Stromal cell of bone marrow (primary cell): Measurements from ENCODE around the gene GLYR1.

Experiments
- DNase-seq: peaks from one replicate; pipeline ENCODE4 v3.0.0-alpha.2; 2012; ENCODE audit warnings: low read depth

The GLYR1 gene

GRCh38 chr16:4879049-4879448 lies 32.0 kb upstream of the GLYR1 start:
- no peak for DNase-seq

DNA sequence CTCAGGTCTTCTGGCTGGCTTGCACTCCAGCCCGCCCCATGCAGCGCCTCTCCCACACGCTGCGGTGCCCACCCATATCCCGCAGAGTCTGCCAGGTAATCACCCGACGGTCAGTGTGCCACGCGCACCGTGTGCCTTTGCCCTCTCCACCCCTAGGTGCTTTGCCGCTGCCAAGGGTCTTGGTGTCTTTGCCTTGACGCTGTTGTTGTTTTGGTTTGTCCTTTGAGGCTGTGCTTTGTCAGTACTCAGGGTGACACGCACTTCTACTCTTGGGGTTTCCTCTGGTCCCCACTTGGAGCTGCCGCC lies 30.2 kb upstream of the GLYR1 start:
- DNase-seq: no peak

GRCh38 chr16:4876646-4877379 lies 29.7 kb upstream of the GLYR1 start:
- no peak for DNase-seq

DNA sequence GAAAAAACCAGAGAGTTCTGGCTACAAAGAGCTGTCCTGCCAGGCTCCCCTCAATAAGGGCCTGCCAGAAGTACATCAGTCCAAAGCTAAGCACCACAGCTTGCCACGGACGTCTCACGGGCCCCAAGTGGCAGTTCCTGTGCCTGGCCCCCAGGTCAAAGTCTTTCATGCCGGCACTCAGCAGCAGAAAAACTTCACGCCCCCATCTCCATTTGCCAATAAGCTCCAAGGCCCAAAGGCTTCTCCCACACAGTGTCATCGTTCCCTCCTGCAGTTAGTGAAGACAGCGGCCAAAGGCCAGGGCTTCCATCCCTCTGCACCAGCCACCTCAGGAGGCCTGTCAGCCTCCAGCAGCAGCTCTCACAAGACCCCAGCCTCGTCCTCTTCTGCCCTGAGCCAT lies 27.6 kb upstream of the GLYR1 start:
- DNase-seq: no peak

- no peak for DNase-seq
Observed at GRCh38 chr16:4873091-4873490, 26.0 kb upstream of the GLYR1 start.

GRCh38 chr16:4871071-4871470 lies 24.0 kb upstream of the GLYR1 start:
- DNase-seq: no peak

DNA sequence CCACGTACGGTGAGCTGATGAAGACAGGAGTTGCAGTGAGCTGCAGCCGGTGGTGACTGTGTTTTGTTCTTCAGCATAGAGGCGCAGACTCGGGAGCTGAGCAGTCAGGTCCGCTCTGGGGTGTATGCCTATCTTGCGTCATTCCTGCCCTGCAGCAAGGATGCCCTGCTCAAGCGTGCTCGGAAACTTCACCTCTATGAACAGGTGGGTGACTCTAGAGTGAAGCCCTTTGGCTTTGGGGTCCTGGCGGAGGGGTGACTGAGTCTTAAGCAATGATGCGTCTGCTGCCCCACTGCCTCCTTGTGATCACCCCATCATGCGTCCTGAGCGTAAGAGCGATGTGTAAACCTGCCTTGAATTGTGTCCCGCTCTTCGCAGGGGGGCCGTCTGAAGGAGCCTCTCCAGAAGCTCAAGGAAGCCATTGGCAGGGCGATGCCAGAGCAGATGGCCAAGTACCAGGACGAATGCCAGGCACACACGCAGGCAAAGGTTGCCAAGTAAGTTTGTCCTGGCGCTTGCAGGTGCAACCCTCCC lies 23.1 kb upstream of the GLYR1 start:
- no peak for DNase-seq

- no peak for DNase-seq
Observed at GRCh38 chr16:4869147-4869805, 22.2 kb upstream of the GLYR1 start.

DNA sequence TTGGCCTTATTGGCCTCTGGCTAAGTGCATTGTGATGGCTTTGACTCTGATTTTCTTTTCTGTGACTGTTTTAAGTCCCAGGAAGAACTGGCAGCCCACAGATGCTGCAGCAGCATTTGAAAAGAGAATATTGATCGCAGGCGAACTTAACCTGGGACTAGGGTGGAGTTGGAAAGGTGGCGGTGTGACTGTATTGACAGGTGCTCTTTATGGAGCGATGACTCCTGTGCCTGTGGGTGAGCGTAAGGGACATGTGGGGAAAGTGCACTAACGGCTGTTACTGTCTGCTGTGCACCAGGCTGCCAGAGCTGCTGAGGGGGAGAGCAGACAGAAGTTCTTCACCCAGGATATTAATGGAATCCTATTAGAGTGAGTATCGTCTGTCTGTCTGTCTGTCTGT lies 21.4 kb upstream of the GLYR1 start:
- DNase-seq: no peak

DNA sequence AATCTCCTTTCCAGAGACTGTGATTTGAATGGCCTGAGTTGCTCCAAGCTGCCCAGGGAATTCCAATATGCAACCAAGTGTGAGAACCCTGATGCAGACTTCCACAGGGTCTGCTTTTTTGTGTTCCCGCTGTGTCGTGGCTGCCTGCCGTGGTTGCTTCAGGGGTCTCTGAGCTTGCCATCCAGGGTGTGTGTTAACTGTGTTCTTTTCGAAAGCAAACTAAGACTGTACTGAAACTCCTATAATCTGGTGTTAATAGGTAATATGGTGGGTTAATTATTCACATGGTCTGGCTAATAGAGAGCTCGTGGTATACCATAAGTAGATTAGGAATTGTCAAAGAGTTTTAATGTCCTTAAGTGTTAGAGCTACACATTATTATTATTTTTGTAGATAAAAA lies 20.9 kb upstream of the GLYR1 start:
- no peak for DNase-seq

GRCh38 chr16:4866586-4866985 lies 19.5 kb upstream of the GLYR1 start:
- no peak for DNase-seq

- DNase-seq: no peak
Observed at GRCh38 chr16:4865231-4865860, 18.3 kb upstream of the GLYR1 start.

- no peak for DNase-seq
Observed at GRCh38 chr16:4864728-4865127, 17.6 kb upstream of the GLYR1 start.

- no peak for DNase-seq
Observed at GRCh38 chr16:4862639-4863038, 15.6 kb upstream of the GLYR1 start.

- no peak for DNase-seq
Observed at GRCh38 chr16:4860727-4861342, 13.7 kb upstream of the GLYR1 start.

DNA sequence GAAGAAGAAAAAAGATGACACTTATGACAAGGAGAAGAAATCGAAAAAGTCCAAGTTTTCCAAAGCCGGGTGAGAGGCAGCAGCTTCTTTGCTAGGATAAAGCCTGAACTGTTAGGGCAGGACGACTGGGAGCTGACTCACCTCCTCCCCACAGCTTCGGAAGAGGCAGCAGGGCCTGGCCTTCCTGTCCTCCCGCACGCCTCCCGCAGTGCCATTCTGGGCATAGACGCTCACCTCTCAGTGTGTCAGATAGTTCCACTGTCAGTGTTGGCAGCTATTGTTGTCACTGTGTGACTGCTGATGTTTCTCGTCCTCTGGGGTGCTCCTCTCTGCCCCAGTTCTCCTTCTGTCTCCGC lies 12.8 kb upstream of the GLYR1 start:
- no peak for DNase-seq

GRCh38 chr16:4859190-4859899 lies 12.3 kb upstream of the GLYR1 start:
- no peak for DNase-seq

- DNase-seq: no peak
Observed at GRCh38 chr16:4855804-4856203, 8.7 kb upstream of the GLYR1 start.

DNA sequence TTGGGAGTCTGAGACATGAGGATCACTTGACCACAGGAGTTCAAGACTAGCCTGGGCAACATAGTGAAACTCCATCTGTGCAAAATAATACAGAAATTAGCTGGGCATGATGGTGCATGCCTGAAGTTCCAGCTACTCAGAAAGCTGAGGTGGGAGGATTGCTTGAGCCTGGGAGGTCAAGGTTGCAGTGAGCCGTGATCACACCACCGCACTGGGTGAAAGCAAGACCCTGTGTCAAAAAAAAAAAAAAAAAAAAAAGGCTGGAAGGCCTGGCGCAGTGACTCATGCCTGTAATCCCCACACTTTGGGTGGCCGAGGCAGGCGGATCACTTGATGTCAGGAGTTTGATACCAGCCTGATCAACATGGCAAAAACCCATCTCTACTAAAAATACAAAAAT lies 8.3 kb upstream of the GLYR1 start:
- DNase-seq: no peak

GRCh38 chr16:4852221-4852872 lies 5.3 kb upstream of the GLYR1 start:
- no peak for DNase-seq

DNA sequence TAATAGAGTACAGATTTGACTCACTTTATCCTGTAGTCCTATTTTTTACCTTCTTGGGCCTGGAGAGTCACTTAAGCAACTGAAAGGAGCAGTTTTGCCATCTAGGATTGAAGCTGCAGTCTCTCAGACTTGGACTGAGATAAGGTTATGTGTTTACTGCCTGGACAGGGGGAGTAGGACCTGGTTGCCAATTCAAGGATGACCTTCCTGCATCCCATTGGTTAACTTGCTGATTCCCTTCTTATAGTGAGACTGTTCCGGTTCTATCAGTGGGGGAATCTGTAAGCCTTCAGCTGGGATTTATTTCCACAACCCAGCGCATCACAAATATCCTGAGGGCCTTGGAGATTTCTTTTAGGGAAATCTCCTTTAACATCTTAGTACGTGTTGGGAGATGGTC lies 3.1 kb upstream of the GLYR1 start:
- no peak for DNase-seq
